HG02938 (cell line): Measurements from ENCODE around the gene ACSS2.
A peak's percentile ranks its signal among the peaks of the same experiment; 100 is the strongest.
"Not testable (repeated sequence)": the region's sequence is repeated elsewhere in the genome, so short reads cannot be mapped to it uniquely, and the experiment has no call there.

Experiments
- ATAC-seq: cut with Tn5 transposase; IDR thresholded peaks from one replicate; pipeline ENCODE4 v1.9.1; 2021; ENCODE audit warnings: mild to moderate bottlenecking, moderate library complexity; ENCODE audit not compliant: unreplicated experiment

The ACSS2 gene

GRCh38 chr20:34873583-34874093, 2.8 kb upstream of the ACSS2 start:
- ATAC-seq = no peak

GRCh38 chr20:34874094-34874654, 2.2 kb upstream of the ACSS2 start:
- no peak for ATAC-seq

- peak; percentile 22 for ATAC-seq
These were observed 588 bp upstream of the ACSS2 start for GRCh38 chr20:34875642-34876405.

GRCh38 chr20:34880215-34880850, 3.9 kb downstream of the ACSS2 start:
- no peak for ATAC-seq

GRCh38 chr20:34880971-34881370, 4.6 kb downstream of the ACSS2 start:
- ATAC-seq = not testable (repeated sequence)

- ATAC-seq = no peak
These were observed 5.3 kb downstream of the ACSS2 start for GRCh38 chr20:34881689-34882088.

- ATAC-seq = no peak
These were observed 6.8 kb downstream of the ACSS2 start for GRCh38 chr20:34883087-34883688.

GRCh38 chr20:34883809-34884208, 7.4 kb downstream of the ACSS2 start:
- no peak for ATAC-seq

- ATAC-seq = no peak
These were observed 7.8 kb downstream of the ACSS2 start for GRCh38 chr20:34884260-34884659.

GRCh38 chr20:34886122-34886521, 9.7 kb downstream of the ACSS2 start:
- no peak for ATAC-seq

- no peak for ATAC-seq
These were observed 10.6 kb downstream of the ACSS2 start for GRCh38 chr20:34887023-34887422.

- ATAC-seq = no peak
These were observed 12.1 kb downstream of the ACSS2 start for GRCh38 chr20:34888468-34888867.

- no peak for ATAC-seq
These were observed 15.0 kb downstream of the ACSS2 start for GRCh38 chr20:34891166-34892062.

- ATAC-seq = no peak
These were observed 16.3 kb downstream of the ACSS2 start for GRCh38 chr20:34892671-34893070.

- no peak for ATAC-seq
These were observed 18.3 kb downstream of the ACSS2 start for GRCh38 chr20:34894723-34895122.

- no peak for ATAC-seq
These were observed 19.1 kb downstream of the ACSS2 start for GRCh38 chr20:34895465-34895864.

- no peak for ATAC-seq
These were observed 19.7 kb downstream of the ACSS2 start for GRCh38 chr20:34896086-34896621.

GRCh38 chr20:34898129-34898528, 21.7 kb downstream of the ACSS2 start:
- not testable (repeated sequence) for ATAC-seq

GRCh38 chr20:34898731-34899130, 22.3 kb downstream of the ACSS2 start:
- not testable (repeated sequence) for ATAC-seq

GRCh38 chr20:34904202-34904621, 27.8 kb downstream of the ACSS2 start:
- no peak for ATAC-seq
